Measurements from ENCODE around the gene ZNF605.
"Not testable (repeated sequence)": the region's sequence is repeated elsewhere in the genome, so short reads cannot be mapped to it uniquely, and the experiment has no call there.

ZNF605 gene

DNA sequence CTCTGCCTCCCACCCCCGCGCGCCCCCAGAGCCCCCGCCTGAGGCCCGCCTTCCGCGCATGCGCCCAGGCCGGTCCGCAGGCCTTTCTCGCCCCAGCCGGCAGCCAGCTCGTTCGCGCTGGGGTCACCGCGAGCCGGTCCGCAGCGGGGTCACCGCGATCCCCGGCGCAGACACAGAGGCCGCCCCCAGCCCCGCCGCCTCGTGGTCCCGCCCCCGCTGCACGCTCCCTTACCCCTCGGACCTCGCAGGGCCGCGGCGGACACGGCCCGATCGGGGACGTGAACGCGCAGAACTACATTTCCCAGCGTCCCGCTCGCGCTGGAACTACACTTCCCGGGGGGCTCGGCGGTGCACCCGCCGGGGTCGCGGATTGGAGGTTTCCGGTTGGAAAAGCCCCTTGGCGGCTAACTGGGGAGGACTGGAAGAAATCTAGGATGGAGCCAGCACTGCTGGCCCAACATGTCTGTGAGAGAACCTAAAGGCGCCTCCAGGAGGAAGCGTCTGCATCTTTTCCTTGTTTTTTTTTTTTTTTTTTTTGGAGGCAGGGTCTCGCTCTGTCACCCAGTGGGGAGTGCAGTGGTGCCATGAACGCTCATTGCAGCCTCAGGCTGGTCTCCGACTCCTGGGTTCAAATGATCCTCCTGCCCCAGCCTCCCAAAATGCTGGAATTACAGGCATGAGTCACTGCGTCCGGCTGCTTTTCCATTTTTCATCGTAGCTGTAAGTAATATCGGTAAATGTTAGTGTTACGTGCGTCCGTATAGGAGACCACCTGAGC, at the start of gene ZNF605:
Gene ZNF605, minus strand, starts transcription at position 296 of the 778 bp plus-strand sequence. CDS start 10,671 bp downstream, outside the sequence.
- DNase-seq (ENCODE audit: low read depth in 2 of 2) = peak; percentile 70 to 71

DNA sequence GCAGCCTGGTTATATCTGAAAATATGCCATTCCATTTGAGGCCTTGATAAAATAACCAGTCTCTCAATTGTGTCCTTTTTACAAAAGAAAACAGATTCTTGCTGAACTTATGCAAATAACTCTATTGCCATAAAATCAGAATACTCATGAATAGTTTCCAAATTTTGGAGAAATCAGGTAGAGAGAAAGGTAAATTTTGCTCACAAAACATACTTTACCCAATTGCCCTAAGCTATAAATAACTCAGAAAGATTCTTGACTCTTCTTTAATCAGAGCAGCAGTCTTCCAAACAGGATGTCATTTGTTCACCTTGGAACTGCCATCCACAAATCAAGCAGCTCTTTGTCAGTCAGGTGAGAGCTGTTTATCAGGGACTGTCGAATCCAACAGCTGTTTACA, 42.6 kb upstream of the ZNF605 start:
- no peak for DNase-seq (ENCODE audit: low read depth in 2 of 2)

DNA sequence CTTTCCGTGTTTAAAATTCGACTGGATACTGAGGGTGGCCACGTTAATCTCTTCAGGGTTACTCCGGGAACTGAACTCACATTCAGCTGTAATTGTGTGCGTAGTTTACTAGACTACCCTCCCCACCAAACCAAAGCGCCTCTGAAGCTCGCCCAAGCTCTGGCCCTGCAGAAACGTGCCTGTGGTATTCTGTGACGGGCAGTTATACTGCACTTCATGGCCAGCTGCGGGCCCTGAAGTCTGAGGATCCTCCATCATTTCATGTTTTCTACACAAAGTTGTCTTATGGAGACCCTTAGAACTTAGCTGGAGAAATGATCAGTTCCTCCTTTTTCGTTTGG, 30.7 kb upstream of the ZNF605 start:
- DNase-seq (ENCODE audit: low read depth in 2 of 2) = no peak

DNA sequence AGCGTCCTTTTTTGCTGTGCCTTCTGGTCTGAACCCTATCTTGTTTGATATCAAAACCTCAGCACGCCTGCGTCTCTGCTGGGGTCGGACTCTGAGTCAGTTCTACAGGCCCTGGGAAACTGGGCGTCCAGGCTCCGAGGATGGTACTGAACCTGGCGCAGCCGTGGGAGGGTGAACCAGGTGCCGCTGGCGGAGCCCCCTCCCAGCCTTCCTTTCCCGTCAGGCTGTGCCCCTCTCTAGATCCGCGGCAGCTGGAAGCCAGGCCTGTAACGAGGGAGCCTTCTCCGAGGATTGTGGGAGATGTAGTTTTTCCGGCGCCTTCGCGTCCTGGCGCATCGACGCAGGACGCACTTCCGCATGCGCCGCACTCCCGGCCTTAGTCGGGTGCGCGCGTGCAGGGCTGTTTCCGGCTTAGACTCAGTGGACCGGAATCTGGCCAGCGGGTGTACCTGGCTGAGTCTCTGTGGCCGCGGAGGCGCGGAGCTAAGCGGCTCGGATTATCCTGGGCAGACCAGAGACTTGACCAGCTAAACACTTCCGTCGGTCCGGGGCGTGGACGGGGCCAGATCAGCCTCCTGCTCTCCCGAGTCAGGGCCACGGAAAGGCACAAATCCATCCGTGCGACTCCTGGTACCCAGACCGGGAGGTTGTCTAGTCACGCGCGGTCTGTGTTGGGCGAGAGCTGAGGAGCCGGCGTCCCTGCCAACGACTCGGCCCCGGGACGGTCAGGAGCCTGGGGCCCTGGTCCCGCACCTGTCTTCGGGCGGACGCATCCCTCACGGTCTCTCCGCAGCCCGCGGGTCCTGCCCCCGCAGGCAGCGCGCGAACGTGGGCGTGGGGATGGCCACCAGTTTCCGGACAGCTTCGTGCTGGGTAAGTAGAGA, 30.1 kb upstream of the ZNF605 start, which contains the start of gene ZNF26:
Gene ZNF26, plus strand, starts transcription at position 367 of the 884 bp plus-strand sequence. Its CDS starts 474 bp downstream, at position 841.
- DNase-seq (ENCODE audit: low read depth in 2 of 2) = peak; percentile 76 to 77

DNA sequence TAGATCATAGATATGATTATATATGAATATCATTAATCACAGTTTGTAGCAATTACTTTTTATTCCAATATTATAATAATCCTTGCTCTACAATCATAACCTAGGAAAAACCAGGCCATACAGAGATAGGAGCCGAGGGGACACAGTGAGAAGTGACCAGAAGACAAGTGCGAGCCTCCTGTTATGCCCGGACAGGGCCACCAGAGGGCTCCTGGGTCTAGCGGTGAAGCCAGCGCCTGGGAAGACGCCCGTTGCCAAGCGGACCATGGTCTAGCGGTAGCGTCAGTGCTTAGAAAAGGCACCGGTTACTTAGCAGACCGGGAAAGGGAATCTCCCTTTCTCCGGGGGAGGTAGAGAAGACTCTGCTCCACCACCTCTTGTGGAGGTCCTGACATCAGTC, 20.8 kb upstream of the ZNF605 start:
- DNase-seq (ENCODE audit: low read depth in 2 of 2) = not testable (repeated sequence)

DNA sequence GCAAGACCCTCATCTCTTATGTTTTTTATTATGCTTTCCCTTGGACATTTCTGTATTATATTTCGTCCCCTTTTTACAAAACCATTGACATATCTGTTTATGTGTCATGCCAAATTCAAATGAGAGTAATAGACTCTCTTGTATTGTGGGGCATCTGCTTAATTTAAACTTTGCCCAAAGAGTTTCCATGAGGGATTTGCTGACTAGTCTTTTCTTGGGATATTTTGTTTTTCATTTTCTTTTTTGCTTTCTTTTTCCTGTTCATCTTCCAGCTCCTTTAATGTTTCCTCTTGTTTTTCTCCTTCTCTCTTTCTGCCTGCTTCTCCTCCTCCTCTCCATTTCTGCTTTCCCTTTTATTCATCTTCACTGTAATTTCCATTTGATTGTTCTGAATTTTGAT, 16.3 kb upstream of the ZNF605 start:
- DNase-seq (ENCODE audit: low read depth in 2 of 2) = no peak

DNA sequence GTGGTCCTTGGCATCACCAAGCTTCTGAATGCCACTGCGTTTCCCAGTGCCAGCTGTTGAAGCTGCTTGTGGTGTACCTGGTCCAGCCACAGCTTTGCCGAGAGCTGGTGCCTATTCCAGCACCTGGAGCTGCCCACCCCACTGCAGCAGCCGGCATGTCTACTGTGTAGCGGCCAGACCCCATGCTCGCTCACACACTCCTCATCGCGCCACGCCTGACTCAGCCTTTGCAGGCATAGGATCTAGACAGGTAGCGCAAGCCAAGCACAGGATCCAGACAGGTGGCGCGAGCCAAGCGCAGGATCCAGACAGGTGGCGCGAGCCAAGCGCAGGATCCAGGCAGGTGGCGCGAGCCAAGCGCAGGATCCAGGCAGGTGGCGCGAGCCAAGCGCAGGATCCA, 11.6 kb upstream of the ZNF605 start:
- no peak for DNase-seq (ENCODE audit: low read depth in 2 of 2)

DNA sequence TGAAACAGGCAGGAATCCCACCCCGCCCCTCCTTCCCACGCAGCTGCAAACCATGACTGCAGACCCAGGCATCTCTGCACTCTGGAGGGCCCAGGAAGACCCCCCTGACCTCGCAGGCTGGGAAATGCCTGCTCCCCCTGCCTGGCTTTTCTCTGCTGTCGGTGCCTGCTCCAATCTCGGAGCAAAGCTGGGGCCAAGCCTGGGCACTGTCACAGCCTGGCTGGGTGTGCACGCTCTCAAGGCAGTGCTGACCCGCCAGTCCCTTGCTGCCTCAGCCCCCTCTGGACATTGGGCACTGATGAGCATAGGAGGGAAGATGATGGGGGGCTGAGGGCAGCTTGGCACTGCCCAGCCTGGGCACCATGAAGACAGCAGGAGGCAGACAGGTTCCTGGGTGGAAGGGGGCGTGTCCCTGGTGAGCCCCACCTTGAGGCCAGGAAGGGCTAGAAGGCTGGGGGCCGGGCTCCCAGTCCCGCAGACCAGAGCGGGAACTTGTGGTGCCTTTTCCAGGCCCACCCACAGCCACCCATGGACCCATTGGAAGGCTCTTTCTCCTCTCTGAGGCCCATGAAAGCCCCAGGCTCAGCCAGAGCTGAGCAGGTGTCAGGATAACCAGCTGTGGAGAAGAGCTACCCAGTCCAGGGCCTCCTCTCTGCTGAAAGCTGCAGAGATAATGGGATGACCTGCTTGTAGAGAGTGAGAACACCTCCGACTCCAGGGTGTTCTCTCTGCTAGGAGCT, 10.7 kb upstream of the ZNF605 start:
- no peak for DNase-seq (ENCODE audit: low read depth in 2 of 2)

DNA sequence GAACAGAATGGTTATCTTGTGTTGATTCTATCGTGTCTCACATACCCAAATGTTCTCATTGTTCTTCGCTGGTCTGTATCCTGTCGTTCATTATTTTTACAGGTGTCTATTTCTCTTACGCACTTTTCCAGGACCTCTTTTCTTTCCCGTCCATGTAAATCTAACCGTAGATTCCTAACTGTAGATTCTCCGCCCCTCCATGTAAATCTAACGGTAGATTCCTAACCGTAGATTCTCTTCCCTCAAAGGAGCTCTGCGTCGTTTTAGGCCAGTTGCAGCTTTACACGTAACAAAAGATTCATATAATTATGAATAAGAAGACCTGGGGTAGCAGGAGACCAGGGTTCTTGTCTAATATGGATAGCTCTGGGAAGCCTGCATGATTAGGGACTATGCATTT, 9.7 kb upstream of the ZNF605 start:
- no peak for DNase-seq (ENCODE audit: low read depth in 2 of 2)

DNA sequence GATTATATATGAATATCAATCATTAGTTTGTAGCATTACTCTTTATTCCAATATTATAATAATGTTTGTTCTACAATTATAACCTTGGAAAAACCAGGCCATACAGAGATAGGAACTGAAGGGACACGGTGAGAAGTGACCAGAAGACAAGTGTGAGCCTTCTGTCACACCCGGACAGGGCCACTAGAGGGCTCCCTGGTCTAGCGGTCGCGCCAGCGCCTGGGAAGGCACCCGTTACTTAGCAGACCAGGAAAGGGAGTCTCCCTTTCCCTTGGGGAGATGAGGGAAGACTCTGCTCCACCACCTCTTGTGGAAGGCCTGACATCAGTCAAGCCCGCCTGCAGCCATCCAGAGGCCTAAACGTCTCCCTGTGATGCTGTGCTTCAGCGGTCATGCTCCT, 7.8 kb upstream of the ZNF605 start:
- DNase-seq (ENCODE audit: low read depth in 2 of 2) = not testable (repeated sequence)

DNA sequence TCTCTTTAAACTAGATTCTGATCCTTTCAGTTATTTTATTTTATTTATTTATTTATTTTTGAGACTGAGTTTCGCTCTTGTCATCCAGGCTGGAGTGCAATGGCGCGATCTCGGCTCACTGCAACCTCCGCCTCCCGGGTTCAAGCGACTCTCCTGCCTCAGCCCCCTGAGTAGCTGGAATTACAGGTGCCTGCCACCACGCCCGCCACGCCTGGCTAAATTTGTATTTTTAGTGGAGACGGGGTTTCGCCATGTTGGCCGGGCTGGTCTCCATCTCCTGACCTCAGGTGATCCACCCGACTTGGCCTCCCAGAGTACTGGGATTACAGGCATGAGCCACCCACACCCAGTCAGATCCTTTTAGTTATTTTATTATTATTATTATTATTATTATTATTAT, 5.7 kb upstream of the ZNF605 start:
- not testable (repeated sequence) for DNase-seq (ENCODE audit: low read depth in 2 of 2)

DNA sequence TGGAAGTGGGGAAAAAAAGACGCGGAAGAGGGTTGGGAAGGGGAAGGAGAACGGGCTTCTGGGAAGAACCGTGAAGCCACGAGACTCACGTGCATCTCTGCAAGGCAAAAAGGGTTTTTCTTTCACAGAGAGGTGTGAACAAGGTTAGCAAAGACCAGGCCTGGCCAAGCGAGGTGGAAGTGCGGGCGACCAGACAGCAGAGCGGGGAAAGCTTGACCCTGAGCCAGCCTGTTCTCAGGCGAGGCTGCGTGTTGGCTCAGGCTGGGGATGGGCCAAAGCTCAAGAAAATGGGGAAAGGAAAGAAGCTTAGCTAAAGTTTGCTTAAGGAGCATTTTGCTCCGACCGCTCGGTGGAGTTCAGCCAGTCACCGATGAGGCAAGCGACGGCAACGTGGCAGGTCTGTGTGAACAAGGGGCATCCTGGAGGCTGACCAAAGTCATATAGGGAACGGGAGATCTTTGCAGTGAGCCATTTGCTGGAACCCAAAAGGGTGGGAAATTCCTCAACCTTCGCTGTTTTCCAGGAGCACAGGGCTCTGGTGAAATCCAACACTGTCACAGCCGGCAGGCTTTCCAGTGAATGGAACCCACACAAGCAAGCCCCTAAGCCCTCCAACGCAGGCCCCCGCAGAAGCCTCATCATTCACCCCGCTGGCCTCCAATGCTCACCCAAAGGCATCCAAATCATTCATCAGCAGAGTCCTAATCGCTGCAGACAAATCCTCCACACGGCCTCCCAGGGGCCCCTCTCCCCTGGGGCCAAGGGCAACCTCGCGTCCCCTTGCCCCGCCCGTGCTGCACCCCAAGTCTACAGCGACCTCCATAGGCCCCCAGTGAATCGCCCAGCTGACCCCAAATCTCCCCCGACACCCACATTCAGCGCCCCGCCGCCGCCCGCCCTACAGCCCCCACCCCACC, 754 bp downstream of the ZNF605 start:
- no peak for DNase-seq (ENCODE audit: low read depth in 2 of 2)

DNA sequence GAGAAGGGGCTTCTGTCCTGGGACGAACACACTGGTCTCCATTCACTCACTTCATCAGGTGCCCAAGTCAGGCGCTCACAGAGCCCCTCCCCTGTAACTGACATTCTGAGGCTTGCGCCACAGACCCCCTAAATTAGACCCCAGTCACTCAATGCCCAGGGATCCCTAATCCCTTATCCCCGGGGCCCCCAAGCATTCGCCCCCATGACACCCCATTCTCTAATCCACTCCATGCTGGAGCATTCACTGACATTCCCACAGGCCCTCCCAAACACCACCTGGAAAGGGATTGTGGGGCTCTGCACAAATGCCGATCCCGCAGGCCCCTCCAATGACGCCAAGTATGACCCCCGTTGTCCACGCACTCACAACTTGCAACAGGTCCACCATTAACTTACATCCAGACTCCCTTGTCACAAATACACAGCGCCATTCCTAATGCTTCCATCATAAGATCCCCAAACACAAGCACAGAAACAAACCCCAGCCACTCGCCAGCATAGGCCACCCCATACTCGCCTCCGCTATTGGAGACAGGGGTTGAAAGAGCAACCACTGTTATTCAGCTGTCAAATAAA, 1.5 kb downstream of the ZNF605 start:
- DNase-seq (ENCODE audit: low read depth in 2 of 2) = no peak

DNA sequence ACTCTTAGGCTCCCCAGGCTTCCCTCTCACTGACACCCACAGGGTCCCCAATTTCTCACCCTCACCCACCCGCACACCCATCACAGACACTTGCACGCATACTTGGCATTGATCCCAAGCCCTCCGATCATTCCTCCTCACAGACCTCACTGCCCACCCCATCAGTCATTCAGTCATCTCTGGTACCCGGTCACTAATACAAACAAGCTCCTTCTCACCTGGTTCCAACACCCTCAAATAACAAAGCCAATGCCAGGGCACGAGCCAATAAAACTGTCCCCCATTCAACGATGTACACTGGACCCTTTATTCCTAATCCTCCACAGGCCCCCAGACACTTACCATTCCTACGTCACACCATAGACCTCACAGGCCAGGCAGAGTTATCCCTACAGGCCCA, 2.3 kb downstream of the ZNF605 start:
- no peak for DNase-seq (ENCODE audit: low read depth in 2 of 2)

DNA sequence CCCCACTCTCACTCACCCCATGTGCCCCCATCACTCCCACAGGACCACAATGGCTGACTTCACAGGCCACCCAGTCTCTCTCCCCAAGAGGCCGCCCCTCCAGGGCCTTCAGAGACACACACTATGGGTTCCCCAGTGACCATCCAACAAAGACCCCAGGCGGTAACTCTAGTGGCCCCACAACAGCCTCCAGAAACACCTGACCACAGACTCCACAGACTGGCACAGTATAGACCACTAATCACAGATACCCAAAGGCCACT, 3.0 kb downstream of the ZNF605 start:
- DNase-seq (ENCODE audit: low read depth in 2 of 2) = no peak

DNA sequence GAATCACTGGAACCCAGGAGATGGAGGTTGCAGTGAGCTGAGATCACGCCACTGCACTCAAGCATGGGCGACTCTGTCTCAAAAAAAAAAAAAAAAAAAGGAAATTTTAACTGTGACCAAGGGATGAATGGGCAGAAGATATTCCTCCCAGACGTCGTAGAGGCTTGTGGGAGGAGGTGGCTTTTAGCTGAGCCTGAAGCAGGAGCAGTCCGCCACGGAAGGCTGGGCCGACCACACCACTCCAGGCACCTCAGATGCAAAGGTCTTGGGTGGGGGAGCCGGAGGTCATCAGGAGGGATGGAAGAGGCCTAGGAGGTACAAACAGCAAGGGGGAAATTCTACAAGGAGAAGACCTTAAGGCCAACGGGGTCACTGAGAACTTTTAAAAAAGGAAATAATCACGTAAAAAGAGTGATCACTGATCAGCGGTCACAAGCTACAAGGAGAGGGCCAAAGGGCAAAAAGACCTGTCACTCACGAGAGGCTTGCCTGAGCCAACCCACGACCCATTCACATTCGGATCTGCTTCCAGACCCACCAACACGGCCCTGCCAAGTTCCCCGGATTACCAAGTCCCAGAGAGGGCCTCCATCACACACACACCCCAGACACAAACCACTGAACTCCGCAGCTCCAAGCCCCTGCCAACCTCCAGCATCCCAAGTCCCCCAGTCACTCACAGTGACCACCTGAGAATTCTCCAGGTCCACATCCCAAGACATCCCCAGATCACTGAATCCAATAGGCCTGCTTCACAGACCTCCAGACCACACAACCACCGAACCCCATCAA, 3.5 kb downstream of the ZNF605 start:
- no peak for DNase-seq (ENCODE audit: low read depth in 2 of 2)

DNA sequence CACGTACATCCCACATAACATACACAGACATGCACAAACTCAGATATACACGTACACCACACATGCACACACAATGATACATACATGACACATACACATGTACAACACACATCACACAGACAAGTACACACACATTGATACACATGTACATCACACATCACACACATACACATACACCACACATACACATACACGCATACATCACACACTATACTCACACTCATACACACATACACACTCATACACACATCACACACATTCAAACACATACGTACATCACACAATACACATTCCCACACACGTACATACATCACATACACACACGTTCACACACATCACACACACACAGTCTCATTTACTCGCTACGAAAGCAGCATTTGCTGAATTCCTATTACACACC, 4.5 kb downstream of the ZNF605 start:
- no peak for DNase-seq (ENCODE audit: low read depth in 2 of 2)

DNA sequence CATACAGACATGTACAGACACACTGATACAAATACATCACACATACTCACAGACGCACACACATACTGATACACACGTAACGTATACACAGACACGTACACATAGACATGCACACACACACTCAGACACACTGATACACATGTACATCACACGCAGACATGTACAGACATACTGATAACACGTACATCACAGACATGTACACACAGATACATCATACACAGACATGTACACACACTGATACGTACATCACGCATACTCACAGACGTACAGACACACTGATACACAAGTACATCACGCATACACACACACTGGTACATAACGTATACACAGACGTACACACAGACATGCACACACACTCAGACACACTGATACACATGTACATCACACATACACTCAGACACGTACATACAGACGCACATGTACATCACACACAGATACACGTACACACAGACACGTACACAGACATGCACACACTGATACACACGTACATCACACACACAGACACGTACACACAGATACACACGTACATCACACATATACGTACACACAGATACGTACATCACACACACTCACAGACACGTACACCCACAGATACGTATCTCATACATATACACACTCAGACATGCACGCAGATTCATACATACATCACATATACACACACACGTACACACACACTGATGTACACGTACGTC, 5.1 kb downstream of the ZNF605 start:
- no peak for DNase-seq (ENCODE audit: low read depth in 2 of 2)

DNA sequence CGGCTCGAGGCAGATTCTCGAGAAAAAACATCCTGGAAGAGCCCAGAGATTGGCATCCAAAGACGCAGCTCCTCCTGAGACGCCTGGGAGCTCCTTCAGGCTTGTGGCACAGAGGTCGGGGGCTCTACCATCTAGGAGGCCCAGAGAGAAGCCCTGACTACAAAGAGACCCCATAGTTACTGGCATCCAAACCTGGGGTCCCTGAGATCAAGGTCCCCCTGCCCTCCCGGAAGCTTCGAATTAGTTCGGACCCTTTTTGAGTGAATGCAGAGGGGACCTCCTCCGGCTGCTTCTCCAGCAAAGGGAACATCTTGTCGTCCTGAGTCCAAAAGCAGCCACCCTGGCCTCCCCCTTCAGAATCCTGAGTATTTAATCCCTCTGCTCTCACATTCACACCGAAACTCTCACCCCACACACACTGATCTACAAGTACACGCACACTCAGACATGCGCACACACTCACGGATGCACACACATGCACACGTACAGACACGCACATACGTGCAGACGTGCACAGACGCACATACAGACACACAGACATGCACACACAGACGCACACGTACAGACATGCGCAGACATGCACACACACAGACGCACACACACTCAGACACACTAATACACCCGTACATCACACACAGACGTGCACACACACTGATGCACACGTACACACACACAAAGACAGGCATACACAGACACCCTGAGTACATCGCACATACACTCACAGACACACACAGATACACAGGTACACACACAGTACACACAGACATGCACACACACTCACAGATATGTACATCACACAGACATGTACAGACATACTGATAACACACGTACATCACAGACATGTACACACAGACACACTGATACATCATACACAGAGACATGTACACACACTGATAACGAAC, 5.9 kb downstream of the ZNF605 start:
- DNase-seq (ENCODE audit: low read depth in 2 of 2) = no peak

Measured in stimulated activated CD8-positive, alpha-beta memory T cell treated with anti-CD3 and anti-CD28 coated beads, Interleukin-15, amount 100 ng/mL, for 4 hours (primary cell).